Measurements from ENCODE around the gene BARD1. TPM values are rescaled to one million over a fixed set of nuclear protein-coding genes. Genes with fewer than 3 reads are reported as not detected.
A peak's percentile ranks its signal among the peaks of the same experiment; 100 is the strongest.

The BARD1 gene
- total RNA-seq: 10 to 100 TPM in 2 of 3 donors, 1 to 10 TPM in 1; 4.3 to 27.8 (median 16.7) TPM

GRCh38 chr2:214808981-214809750 is at the start of gene BARD1:
BARD1 (minus strand) TSS chr2:214809683; CDS start chr2:214809569, 114 bp downstream.
- Histone ChIP-seq H3K27ac (peak within 1 kb of the TSS; percentile 86 to 94), H3K27me3 (no peaks in the 10 kb centered on the region), H3K9me3 (no peaks in the 10 kb centered on the region), H3K36me3 (no peaks in the 10 kb centered on the region), H3K4me3 (peak within 1 kb of the TSS; percentile 60 to 94 (median 62)), H3K4me1 (no peaks in the 10 kb centered on the region)
- intact Hi-C loops (cut with DNase I; ENCODE audit: low total_unique reads): no loop called here
- peak; percentile 24 to 70 (median 66) for TF ChIP-seq POLR2AphosphoS5 (IDR thresholded peaks at IDR 0.05)
- TF ChIP-seq CTCF (IDR thresholded peaks at IDR 0.05): no peak
- no peak for TF ChIP-seq POLR2A (IDR thresholded peaks at IDR 0.05)
- DNase-seq (ENCODE audit: low spot score in 2 of 2): peak in 1 of 2 donors; percentile 34

- H3K27ac ChIP-seq: no peak overlapping the region
- TF ChIP-seq CTCF (IDR thresholded peaks at IDR 0.05) (no peak), POLR2A (IDR thresholded peaks at IDR 0.05) (no peak)
- no peaks in the 10 kb centered on the region for H3K4me1 ChIP-seq
- intact Hi-C loops (cut with DNase I; ENCODE audit: low total_unique reads): no loop called here
- DNase-seq (ENCODE audit: low spot score in 2 of 2): no peak
- H3K36me3 ChIP-seq: no peaks in the 10 kb centered on the region
- H3K9me3 ChIP-seq: no peaks in the 10 kb centered on the region
- no peak overlapping the region for H3K4me3 ChIP-seq
- H3K27me3 ChIP-seq: no peaks in the 10 kb centered on the region
Measured at GRCh38 chr2:214856137-214856536, 46.7 kb upstream of the BARD1 start.

GRCh38 chr2:214853906-214854305 is 44.4 kb upstream of the BARD1 start:
- TF ChIP-seq POLR2A (IDR thresholded peaks at IDR 0.05): no peak
- no peak for TF ChIP-seq CTCF (IDR thresholded peaks at IDR 0.05)
- no peak for TF ChIP-seq POLR2AphosphoS5 (IDR thresholded peaks at IDR 0.05)
- intact Hi-C loops (cut with DNase I; ENCODE audit: low total_unique reads): no loop called here
- no peak for DNase-seq (ENCODE audit: low spot score in 2 of 2)
- Histone ChIP-seq H3K4me3 (no peak overlapping the region), H3K4me1 (no peaks in the 10 kb centered on the region), H3K36me3 (no peaks in the 10 kb centered on the region), H3K9me3 (no peaks in the 10 kb centered on the region), H3K27ac (no peak overlapping the region), H3K27me3 (no peaks in the 10 kb centered on the region)

GRCh38 chr2:214843823-214844222 is 34.3 kb upstream of the BARD1 start:
- peaks cover 4 to 6% of the 10 kb centered on the region in 2 donors for H3K9me3 ChIP-seq
- no peak overlapping the region for H3K27ac ChIP-seq
- no peaks in the 10 kb centered on the region for H3K36me3 ChIP-seq
- intact Hi-C loops (cut with DNase I; ENCODE audit: low total_unique reads): no loop called here
- no peaks in the 10 kb centered on the region for H3K27me3 ChIP-seq
- no peak overlapping the region for H3K4me3 ChIP-seq
- TF ChIP-seq POLR2AphosphoS5 (IDR thresholded peaks at IDR 0.05): no peak
- no peak for TF ChIP-seq CTCF (IDR thresholded peaks at IDR 0.05)
- no peak for TF ChIP-seq POLR2A (IDR thresholded peaks at IDR 0.05)
- DNase-seq (ENCODE audit: low spot score in 2 of 2): no peak
- H3K4me1 ChIP-seq: no peaks in the 10 kb centered on the region

- no peak overlapping the region for H3K4me3 ChIP-seq
- H3K36me3 ChIP-seq: no peaks in the 10 kb centered on the region
- H3K4me1 ChIP-seq: no peaks in the 10 kb centered on the region
- no peak overlapping the region for H3K27ac ChIP-seq
- no peaks in the 10 kb centered on the region for H3K27me3 ChIP-seq
- intact Hi-C loops (cut with DNase I; ENCODE audit: low total_unique reads): no loop called here
- TF ChIP-seq POLR2AphosphoS5 (IDR thresholded peaks at IDR 0.05): no peak
- TF ChIP-seq CTCF (IDR thresholded peaks at IDR 0.05): no peak
- TF ChIP-seq POLR2A (IDR thresholded peaks at IDR 0.05): no peak
- DNase-seq (ENCODE audit: low spot score in 2 of 2): no peak
- H3K9me3 ChIP-seq: peaks cover 4 to 6% of the 10 kb centered on the region in 2 donors
Measured at GRCh38 chr2:214839464-214839863, 30.0 kb upstream of the BARD1 start.

Data from breast epithelium (tissue), 4 donors.